ENCODE measurements around the gene SRGAP3. TPM values are rescaled to one million over a fixed set of nuclear protein-coding genes. Genes with fewer than 3 reads are reported as not detected.

SRGAP3 gene
- polyA plus RNA-seq, 3 donors, result 0.27 to 1.3 (median 0.87) TPM

GRCh38 chr3:9158865-9159630 is 90.4 kb downstream of the SRGAP3 start:
- H3K27me3 Mint-ChIP-seq (ENCODE audit: low read depth in 3 of 3), result no peaks in the 10 kb centered on the region
- H3K4me1 Mint-ChIP-seq, result no peaks in the 10 kb centered on the region
- WGBS (ENCODE audit: insufficient coverage), result 94% methylated on average over 11 of the region's 13 CpGs

More at GRCh38 chr3:9158865-9159630, 90.4 kb downstream of the SRGAP3 start:
- Histone ChIP-seq H2AFZ (ENCODE audit: insufficient read depth, low read depth, low read length, poor library complexity, severe bottlenecking) (no peak overlapping the region), H3K79me2 (ENCODE audit: insufficient read depth, low read length) (no peaks in the 10 kb centered on the region), H3K27me3 (ENCODE audit: control insufficient read depth in 2 of 2, insufficient read depth in 2 of 2, low read length in 2 of 2) (no peaks in the 10 kb centered on the region), H3K9me3 (replicated peaks in 1 of 2; ENCODE audit: control insufficient read depth in 1 of 2, insufficient read depth in 1 of 2, low read length in 2 of 2) (no peaks in the 10 kb centered on the region), H3K9ac (ENCODE audit: insufficient read depth, low read length, poor library complexity, severe bottlenecking) (no peak overlapping the region), H3K4me2 (replicated peaks; ENCODE audit: extremely low read depth, low read length, poor library complexity, severe bottlenecking) (no peak overlapping the region), H3K4me3 (replicated peaks in 1 of 3; ENCODE audit: low read depth in 2 of 3, low read length in 3 of 3) (no peak overlapping the region), H4K20me1 (ENCODE audit: insufficient read depth, low read length) (no peaks in the 10 kb centered on the region), H3K27ac (ENCODE audit: low read depth in 1 of 2, low read length in 2 of 2) (no peak overlapping the region), H3K36me3 (replicated peaks in 1 of 2; ENCODE audit: control insufficient read depth in 1 of 2, insufficient read depth in 2 of 2, low read length in 2 of 2) (no peaks in the 10 kb centered on the region), H3K4me1 (ENCODE audit: control insufficient read depth in 1 of 2, insufficient read depth in 2 of 2, low read length in 2 of 2) (no peaks in the 10 kb centered on the region)
- no peak for DNase-seq
- Mint-ChIP-seq H3K27ac (peak overlapping the region in 1 of 7 donors; percentile 60), H3K4me3 (no peak overlapping the region), H3K36me3 (no peaks in the 10 kb centered on the region), H3K9me3 (peaks cover 0 to 2% (median 0%) of the 10 kb centered on the region in 7 donors)
- intact Hi-C loops (cut with micrococcal nuclease), result no loop called here
- no peak for TF ChIP-seq CTCF (IDR thresholded peaks at IDR 0.05)

All from CD14-positive monocyte (primary cell).